Measurements from ENCODE around the gene RALGAPA2. TPM values are rescaled to one million over a fixed set of nuclear protein-coding genes. Genes with fewer than 3 reads are reported as not detected.

The RALGAPA2 gene
- total RNA-seq, 1 donor, result 5.6 TPM

DNA sequence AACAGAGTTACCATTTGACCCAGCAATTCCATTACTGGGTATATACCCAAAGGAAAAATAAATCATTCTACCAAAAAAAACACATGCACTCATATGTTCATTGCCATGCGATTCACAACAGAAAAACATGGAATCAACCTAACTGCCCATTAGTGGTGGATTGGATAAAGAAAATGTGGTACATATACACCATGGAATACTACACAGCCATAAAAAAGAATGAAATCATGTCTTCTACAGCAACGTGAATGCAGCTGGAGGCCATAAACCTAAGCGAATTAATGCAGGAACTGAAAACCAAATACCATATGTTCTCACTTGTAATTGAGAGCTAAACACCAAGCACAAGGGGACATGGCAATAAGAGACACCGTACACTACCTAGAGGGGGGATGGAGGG lies 12.5 kb downstream of the RALGAPA2 start:
- no peak for TF ChIP-seq CTCF (IDR thresholded peaks at IDR 0.05; ENCODE audit: insufficient read depth, low read depth, low read length)
- DNase-seq (ENCODE audit: low read depth), result no peak
- H3K4me3 ChIP-seq (ENCODE audit: low read depth, low read length), result no peak overlapping the region

- no peak for TF ChIP-seq CTCF (IDR thresholded peaks at IDR 0.05; ENCODE audit: insufficient read depth, low read depth, low read length)
- DNase-seq (ENCODE audit: low read depth), result no peak
These were observed 13.3 kb downstream of the RALGAPA2 start for GRCh38 chr20:20699144-20699543.

DNA sequence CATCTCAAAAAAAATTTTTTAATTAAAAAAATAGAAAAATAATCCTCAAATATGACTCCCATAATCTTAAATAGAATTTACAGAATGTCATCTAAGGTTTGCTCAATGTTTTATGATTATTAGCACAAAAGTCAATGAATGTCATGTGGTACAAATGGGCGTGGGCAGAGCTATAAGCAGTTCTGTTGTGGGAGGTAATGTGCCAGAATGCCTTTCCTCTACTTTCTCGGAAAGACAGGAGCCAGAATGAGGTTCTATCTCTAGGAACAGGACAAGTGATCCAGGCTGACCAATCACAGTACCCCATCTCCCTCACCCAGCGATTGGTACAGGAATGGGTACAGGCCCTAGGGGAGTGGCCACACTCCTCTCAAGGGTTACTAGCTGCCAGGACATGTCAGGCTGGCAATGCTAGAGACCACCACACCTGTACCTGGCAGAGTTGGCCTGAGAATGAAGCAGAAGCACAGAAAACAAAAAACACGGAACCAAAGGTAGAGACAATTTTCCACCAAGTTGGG lies 15.1 kb downstream of the RALGAPA2 start:
- DNase-seq (ENCODE audit: low read depth), result no peak
- no peak for TF ChIP-seq CTCF (IDR thresholded peaks at IDR 0.05; ENCODE audit: insufficient read depth, low read depth, low read length)
- H3K4me3 ChIP-seq (ENCODE audit: low read depth, low read length), result no peak overlapping the region

More at GRCh38 chr20:20699144-20699543, 13.3 kb downstream of the RALGAPA2 start:
- no peak overlapping the region for H3K4me3 ChIP-seq (ENCODE audit: low read depth, low read length)

GRCh38 chr20:20695250-20695816 lies 17.1 kb downstream of the RALGAPA2 start:
- no peak for DNase-seq (ENCODE audit: low read depth)
- no peak overlapping the region for H3K4me3 ChIP-seq (ENCODE audit: low read depth, low read length)
- no peak for TF ChIP-seq CTCF (IDR thresholded peaks at IDR 0.05; ENCODE audit: insufficient read depth, low read depth, low read length)

DNA sequence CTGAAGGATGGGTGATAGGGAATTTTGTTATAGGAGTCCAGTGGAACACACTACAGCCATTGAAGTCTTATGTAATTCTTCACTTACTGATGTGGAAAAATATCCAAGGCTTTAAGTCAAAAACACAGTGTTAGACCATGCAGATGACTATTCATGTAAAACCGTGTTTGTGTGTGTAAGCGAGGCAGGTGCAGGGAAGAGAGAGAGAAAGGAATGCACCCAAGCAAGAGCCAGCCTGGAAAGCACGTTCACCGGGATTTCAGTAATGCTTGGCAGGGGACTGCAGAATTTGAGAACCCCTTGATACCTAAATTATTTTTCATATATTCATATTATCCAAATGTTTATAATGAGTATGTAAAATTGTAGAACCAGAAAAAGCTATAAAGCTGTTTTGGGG lies 17.9 kb downstream of the RALGAPA2 start:
- TF ChIP-seq CTCF (IDR thresholded peaks at IDR 0.05; ENCODE audit: insufficient read depth, low read depth, low read length), result no peak
- H3K4me3 ChIP-seq (ENCODE audit: low read depth, low read length), result no peak overlapping the region
- no peak for DNase-seq (ENCODE audit: low read depth)

DNA sequence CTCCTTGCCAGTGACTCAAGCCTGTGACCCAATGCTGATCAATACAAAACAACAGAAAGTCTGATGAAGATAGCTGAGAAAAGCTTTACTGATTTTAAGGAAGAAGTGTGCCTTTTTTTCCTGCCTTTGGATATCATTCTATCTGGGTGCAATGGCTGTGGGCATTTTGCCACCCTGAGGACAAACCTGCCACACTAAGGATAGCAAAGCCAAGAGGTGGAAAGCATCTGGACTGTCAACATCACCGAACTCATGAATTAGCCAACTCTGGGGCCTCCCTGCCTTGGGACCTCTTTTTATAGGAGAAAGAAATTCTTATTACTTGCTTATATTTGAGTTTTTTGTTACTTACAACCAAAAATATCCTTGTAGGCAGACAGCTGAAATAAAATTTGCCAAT lies 19.9 kb downstream of the RALGAPA2 start:
- TF ChIP-seq CTCF (IDR thresholded peaks at IDR 0.05; ENCODE audit: insufficient read depth, low read depth, low read length), result no peak
- no peak for DNase-seq (ENCODE audit: low read depth)
- no peak overlapping the region for H3K4me3 ChIP-seq (ENCODE audit: low read depth, low read length)
